H9 (cell line): Measurements from ENCODE around the gene GALNS. TPM values are rescaled to one million over a fixed set of nuclear protein-coding genes. Genes with fewer than 3 reads are reported as not detected.

Source experiments
- DNase-seq: peaks from one replicate; pipeline ENCODE4 v3.0.0-alpha.2; 2017
- H2AFZ ChIP-seq: one replicate; pipeline ENCODE4 v1.6.1; 2013; ENCODE audit warnings: mild to moderate bottlenecking, low read length, control low read depth, moderate library complexity
- H2AK5ac ChIP-seq: 2 replicates; pipeline ENCODE4 v1.6.1; 2013; ENCODE audit warnings: low read length, control low read depth, mixed read lengths; ENCODE audit not compliant: insufficient read length
- H2BK120ac ChIP-seq: one replicate; pipeline ENCODE4 v1.6.1; 2013; ENCODE audit warnings: low read depth, mild to moderate bottlenecking, low read length, control low read depth, inconsistent platforms; ENCODE audit not compliant: poor library complexity, severe bottlenecking
- H2BK12ac ChIP-seq: 2 replicates; pipeline ENCODE4 v1.6.1; 2013; ENCODE audit warnings: low read length, control low read depth, mixed read lengths, low read depth; ENCODE audit not compliant: insufficient read length
- H2BK15ac ChIP-seq: 2 replicates; pipeline ENCODE4 v1.6.1; 2013; ENCODE audit warnings: low read depth, low read length, control low read depth
- H2BK20ac ChIP-seq: one replicate; pipeline ENCODE4 v1.6.1; 2013; ENCODE audit warnings: low read depth, mild to moderate bottlenecking, low read length, control low read depth, inconsistent platforms; ENCODE audit not compliant: poor library complexity, severe bottlenecking
- H2BK5ac ChIP-seq: 2 replicates; pipeline ENCODE4 v1.6.1; 2013; ENCODE audit warnings: low read length, control low read depth, mixed read lengths; ENCODE audit not compliant: insufficient read length
- H3K14ac ChIP-seq: 2 replicates; pipeline ENCODE4 v1.6.1; 2013; ENCODE audit warnings: low read length, control low read depth; ENCODE audit not compliant: insufficient read depth
- H3K18ac ChIP-seq: 2 replicates; pipeline ENCODE4 v1.6.1; 2013; ENCODE audit warnings: low read depth, mild to moderate bottlenecking, mixed read lengths, low read length, control low read depth; ENCODE audit not compliant: insufficient read length
- H3K23ac ChIP-seq: 2 replicates; pipeline ENCODE4 v1.6.1; 2013; ENCODE audit warnings: low read length, control low read depth, mixed read lengths, low read depth; ENCODE audit not compliant: insufficient read length
- H3K23me2 ChIP-seq: 2 replicates; pipeline ENCODE4 v1.6.1; 2013; ENCODE audit warnings: low read depth, mild to moderate bottlenecking, mixed read lengths, low read length, control low read depth; ENCODE audit not compliant: insufficient read length, poor library complexity, severe bottlenecking
- H3K27ac ChIP-seq: 2 replicates; pipeline ENCODE4 v1.5.1; 2013; ENCODE audit warnings: low read length, control low read depth, mixed read lengths, low read depth; ENCODE audit not compliant: insufficient read length
- H3K27me3 ChIP-seq: 2 replicates; pipeline ENCODE4 v1.6.1; 2013; ENCODE audit warnings: low read length, control low read depth, inconsistent platforms; ENCODE audit not compliant: insufficient read depth
- H3K4ac ChIP-seq: 2 replicates; pipeline ENCODE4 v1.6.1; 2013; ENCODE audit warnings: low read depth, mild to moderate bottlenecking, control low read depth, inconsistent platforms, low read length, moderate library complexity
- H3K4me1 ChIP-seq: 2 replicates; pipeline ENCODE4 v1.6.1; 2013; ENCODE audit warnings: low read length, control low read depth, inconsistent platforms; ENCODE audit not compliant: insufficient read depth
- H3K4me2 ChIP-seq: 2 replicates; pipeline ENCODE4 v1.6.1; 2013; ENCODE audit warnings: low read length, control low read depth, mixed read lengths; ENCODE audit not compliant: insufficient read length, insufficient read depth
- H3K56ac ChIP-seq: 2 replicates; pipeline ENCODE4 v1.6.1; 2013; ENCODE audit warnings: low read depth, mild to moderate bottlenecking, mixed read lengths, low read length, control low read depth; ENCODE audit not compliant: insufficient read length
- H3K79me1 ChIP-seq: 2 replicates; pipeline ENCODE4 v1.6.1; 2013; ENCODE audit warnings: low read depth, mild to moderate bottlenecking, moderate library complexity, low read length, control low read depth, inconsistent platforms; ENCODE audit not compliant: insufficient read depth, poor library complexity, severe bottlenecking
- H3K79me2 ChIP-seq: 2 replicates; pipeline ENCODE4 v1.6.1; 2013; ENCODE audit warnings: low read length, control low read depth, inconsistent platforms; ENCODE audit not compliant: insufficient read depth
- H3K9ac ChIP-seq: 2 replicates; pipeline ENCODE4 v1.6.1; 2013; ENCODE audit warnings: low read length, control low read depth, mixed read lengths; ENCODE audit not compliant: insufficient read length; ENCODE audit errors: extremely low read depth
- H3K9me3 ChIP-seq: one replicate; pipeline ENCODE4 v1.6.1; 2013; ENCODE audit warnings: low read depth, low read length, inconsistent platforms; ENCODE audit not compliant: control insufficient read depth
- H3T11ph ChIP-seq: one replicate; pipeline ENCODE4 v1.6.1; 2013; ENCODE audit warnings: mild to moderate bottlenecking, low read length, control low read depth, inconsistent platforms
- H4K20me1 ChIP-seq: one replicate; pipeline ENCODE4 v1.6.1; 2013; ENCODE audit not compliant: control insufficient read depth, insufficient read length, insufficient read depth
- H4K5ac ChIP-seq: 2 replicates; pipeline ENCODE4 v1.6.1; 2013; ENCODE audit warnings: low read depth, mild to moderate bottlenecking, mixed read lengths, low read length, control low read depth; ENCODE audit not compliant: insufficient read length
- H4K8ac ChIP-seq: replicated peaks from 2 replicates; pipeline ENCODE4 v1.6.1; 2013; ENCODE audit warnings: low read length, control low read depth, mixed read lengths, low read depth; ENCODE audit not compliant: insufficient read length
- H4K91ac ChIP-seq: 2 replicates; pipeline ENCODE4 v1.6.1; 2013; ENCODE audit warnings: low read depth, mild to moderate bottlenecking, moderate library complexity, mixed read lengths, low read length, control low read depth; ENCODE audit not compliant: insufficient read length
- H3K27ac Mint-ChIP-seq, 3 experiments: 2 replicates in 2 of 3; 3 replicates in 1 of 3; pipeline ENCODE4 v1.8.0; 2020 to 2021; ENCODE audit warnings: mixed read lengths in 3 of 3, mild to moderate bottlenecking in 1 of 3, moderate library complexity in 1 of 3
- H3K27me3 Mint-ChIP-seq: 2 replicates; pipeline ENCODE4 v1.8.0; 2021; ENCODE audit warnings: low read depth, mild to moderate bottlenecking, moderate library complexity, mixed read lengths
- H3K36me3 Mint-ChIP-seq, 3 experiments: 2 replicates in 2 of 3; 3 replicates in 1 of 3; pipeline ENCODE4 v1.8.0; 2020 to 2021; ENCODE audit warnings: low read depth in 3 of 3, mixed read lengths in 3 of 3; ENCODE audit not compliant: insufficient read depth in 1 of 3
- H3K4me1 Mint-ChIP-seq, 2 experiments: 2 replicates each; pipeline ENCODE4 v1.8.0; 2020; ENCODE audit warnings: mixed read lengths in 2 of 2
- H3K4me3 Mint-ChIP-seq, 2 experiments: 2 replicates in 1 of 2; 3 replicates in 1 of 2; pipeline ENCODE4 v1.8.0; 2020 to 2021; ENCODE audit warnings: mild to moderate bottlenecking in 2 of 2, mixed read lengths in 2 of 2, moderate library complexity in 1 of 2
- H3K9me3 Mint-ChIP-seq, 2 experiments: 2 replicates in 1 of 2; 3 replicates in 1 of 2; pipeline ENCODE4 v1.8.0; 2020; ENCODE audit warnings: mild to moderate bottlenecking in 2 of 2, mixed read lengths in 2 of 2, moderate library complexity in 1 of 2
- CTCF ChIP-seq: fragments of 200-600 bp; sonication (generic); conservative IDR thresholded peaks from 3 replicates; pipeline ENCODE4 v1.8.0; 2021; ENCODE audit warnings: antibody characterized with exemption, mild to moderate bottlenecking
- WGBS: extraction: QIAGEN DNeasy Blood & Tissue Kit; methylation state at CpG from one replicate; pipeline ENCODE4 v1.1.7; 2013; ENCODE audit warnings: missing lambda C conversion rate, low lambda C conversion rate, mixed read lengths; ENCODE audit not compliant: insufficient read length; ENCODE audit errors: extremely low coverage; 5-methylcytosine and 5-hydroxymethylcytosine counted together
- total RNA-seq: library from RNA; stranded (reverse); gene quantifications from 2 replicates; pipeline ENCODE4 v1.2.1, GENCODE V29; 2021

GALNS gene
- total RNA-seq, 1 experiment from 2014 or later = 20.3 TPM

GRCh38 chr16:88846088-88846487 is 10.7 kb downstream of the GALNS start:
- Mint-ChIP-seq H3K4me3 (no peak overlapping the region), H3K36me3 (peaks cover 0 to 3% (median 0%) of the 10 kb centered on the region in 3 experiments; a peak in 2 of 7 replicates), H3K27ac (no peak overlapping the region), H3K4me1 (no peaks in the 10 kb centered on the region), H3K9me3 (no peaks in the 10 kb centered on the region), H3K27me3 (no peaks in the 10 kb centered on the region)
- no peaks in the 10 kb centered on the region for H3K23me2 ChIP-seq
- H2BK12ac ChIP-seq = no peak overlapping the region
- H3T11ph ChIP-seq = no peak overlapping the region
- no peaks in the 10 kb centered on the region for H3K27me3 ChIP-seq
- no peak overlapping the region for H3K23ac ChIP-seq
- no peak overlapping the region for H3K4me2 ChIP-seq
- H3K56ac ChIP-seq = no peak overlapping the region
- no peaks in the 10 kb centered on the region for H3K9me3 ChIP-seq
- H2BK20ac ChIP-seq = no peak overlapping the region
- no peak overlapping the region for H3K27ac ChIP-seq
- no peaks in the 10 kb centered on the region for H3K79me1 ChIP-seq
- WGBS = no CpG with 5 or more reads among the region's 9 CpGs
- H3K4me1 ChIP-seq = no peaks in the 10 kb centered on the region
- no peak overlapping the region for H4K8ac ChIP-seq
- H3K79me2 ChIP-seq = no peaks in the 10 kb centered on the region
- no peak overlapping the region for H3K4ac ChIP-seq
- H4K5ac ChIP-seq = no peak overlapping the region
- H4K91ac ChIP-seq = no peak overlapping the region
- H2BK120ac ChIP-seq = no peak overlapping the region
- no peak overlapping the region for H2BK5ac ChIP-seq
- no peak overlapping the region for H2AK5ac ChIP-seq
- H4K20me1 ChIP-seq = no peaks in the 10 kb centered on the region
- DNase-seq = no peak
- no peak overlapping the region for H3K14ac ChIP-seq
- no peak overlapping the region for H3K18ac ChIP-seq
- H2AFZ ChIP-seq = no peak overlapping the region
- H3K9ac ChIP-seq = no peak overlapping the region
- no peak for TF ChIP-seq CTCF
- H2BK15ac ChIP-seq = no peak overlapping the region
